ENCODE measurements around the gene RAB35.

RAB35 gene

GRCh38 chr12:120081641-120082040, 34.9 kb downstream of the RAB35 start:
- DNase-seq, result no peak

- no peak for DNase-seq
These were observed 36.8 kb downstream of the RAB35 start for GRCh38 chr12:120079411-120080400.

DNA sequence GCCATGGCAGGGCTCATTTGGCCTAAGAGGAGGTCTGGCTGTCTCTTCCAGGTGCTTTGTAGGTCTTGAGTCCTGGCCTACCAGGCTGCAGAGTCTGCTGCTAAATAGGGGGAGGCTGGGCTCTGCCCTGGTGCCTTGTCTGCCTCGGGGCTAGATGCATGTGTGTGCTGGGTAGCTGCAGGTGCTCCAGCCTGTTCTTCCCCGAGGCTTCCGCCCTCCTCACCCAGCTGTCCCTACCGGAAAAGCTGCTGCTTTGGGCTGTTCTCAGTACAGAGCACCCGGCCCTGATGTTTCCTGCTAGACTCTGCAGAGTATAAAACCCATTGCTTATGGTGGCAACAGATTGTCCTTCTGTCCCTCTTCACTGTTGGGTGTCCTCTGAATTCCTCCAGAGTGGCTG, 37.7 kb downstream of the RAB35 start:
- no peak for DNase-seq

DNA sequence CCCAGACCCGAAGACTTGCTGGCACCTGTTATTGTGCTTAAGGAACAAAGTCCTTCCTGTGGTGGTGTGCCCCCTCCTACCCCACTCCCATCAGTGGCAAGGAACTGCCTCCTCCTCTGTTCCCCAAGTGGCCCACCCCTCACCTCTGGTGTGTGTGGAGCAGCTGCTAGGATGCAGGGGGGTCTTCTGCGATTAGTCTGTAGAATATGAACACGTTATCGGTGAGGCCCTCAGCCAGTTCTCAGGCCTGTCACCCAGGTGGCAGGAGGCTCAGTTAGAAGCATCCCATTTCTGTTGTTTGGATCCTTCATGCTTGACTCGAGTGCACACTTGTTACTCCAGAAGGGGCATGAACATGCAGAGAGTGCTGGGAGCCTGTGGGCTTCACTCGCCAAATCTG, 39.3 kb downstream of the RAB35 start:
- DNase-seq, result no peak

DNA sequence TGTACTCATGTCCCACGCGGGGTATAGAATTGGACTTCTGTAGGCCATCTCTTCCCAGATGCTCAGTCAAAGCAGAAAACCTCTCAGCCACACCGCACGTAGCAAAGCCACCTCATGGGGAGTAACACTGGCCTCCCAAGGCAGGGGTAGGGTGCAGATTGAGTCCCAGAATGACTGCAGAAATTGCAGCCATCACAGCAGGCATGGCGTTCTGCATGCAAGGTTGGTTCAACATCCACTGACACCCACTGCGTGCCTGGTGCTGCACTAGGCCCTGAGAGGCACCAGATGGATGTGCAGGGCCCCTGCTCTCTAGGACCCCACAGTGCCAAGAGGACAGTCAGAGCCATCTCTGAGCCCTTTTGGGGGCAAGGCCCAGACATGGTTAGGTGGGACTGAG, 39.9 kb downstream of the RAB35 start:
- DNase-seq, result no peak

DNA sequence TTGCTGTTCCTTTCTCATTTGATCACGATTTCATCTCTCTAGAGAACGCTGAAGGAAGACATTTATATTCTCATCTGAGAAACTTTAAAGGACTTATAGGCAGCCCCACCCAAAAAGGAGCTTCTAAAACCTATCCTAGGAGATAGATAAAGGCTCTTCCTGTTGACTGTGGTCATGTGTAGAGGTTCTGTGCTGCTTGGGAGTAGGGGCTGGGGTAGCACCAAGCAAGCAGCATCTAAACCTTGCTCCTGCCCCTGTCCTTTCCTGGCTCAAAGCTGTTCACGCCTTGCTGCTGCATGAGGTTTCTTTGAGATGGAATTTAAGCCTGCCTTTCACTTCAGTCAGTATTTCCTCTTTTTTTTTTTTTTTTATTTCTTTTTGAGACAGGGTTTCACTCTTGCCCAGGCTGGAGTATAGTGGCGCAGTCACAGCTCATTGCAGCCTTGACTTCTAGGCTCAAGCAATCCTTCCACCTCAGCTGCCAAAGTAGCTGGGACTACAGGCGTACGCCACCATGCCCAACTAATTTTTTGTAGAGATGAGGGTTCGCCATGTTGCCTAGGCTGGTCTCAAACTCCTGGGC, 41.4 kb downstream of the RAB35 start:
- DNase-seq, result no peak

GRCh38 chr12:120072472-120073249, 43.9 kb downstream of the RAB35 start:
- DNase-seq, result no peak

DNA sequence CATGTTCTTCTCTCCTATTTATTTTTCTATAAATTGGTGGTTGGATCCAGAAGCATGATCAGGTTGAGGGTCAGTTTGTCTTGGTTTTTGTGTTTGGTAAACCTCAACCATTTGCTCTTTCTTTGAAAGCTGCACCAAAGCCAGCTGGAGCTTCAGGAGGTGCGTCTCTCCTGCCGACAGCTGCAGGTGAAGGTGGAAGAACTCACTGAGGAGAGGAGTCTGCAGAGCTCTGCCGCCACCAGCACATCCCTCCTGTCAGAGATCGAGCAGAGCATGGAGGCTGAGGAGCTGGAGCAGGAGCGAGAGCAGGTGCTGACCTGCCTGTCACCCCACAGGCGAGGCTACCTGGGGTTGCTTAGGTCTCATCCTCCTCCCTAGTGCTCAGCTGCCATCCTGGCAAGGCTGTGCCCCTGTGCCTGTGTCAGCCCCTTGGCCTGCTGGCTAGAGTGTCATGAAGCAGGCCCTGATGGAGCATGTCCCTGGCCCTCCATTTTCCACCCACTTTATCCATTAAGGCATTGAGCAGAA, 45.0 kb downstream of the RAB35 start:
- no peak for DNase-seq

- DNase-seq, result no peak
These were observed 47.3 kb downstream of the RAB35 start for GRCh38 chr12:120069278-120069677.

- DNase-seq, result no peak
These were observed 48.7 kb downstream of the RAB35 start for GRCh38 chr12:120067901-120068300.

DNA sequence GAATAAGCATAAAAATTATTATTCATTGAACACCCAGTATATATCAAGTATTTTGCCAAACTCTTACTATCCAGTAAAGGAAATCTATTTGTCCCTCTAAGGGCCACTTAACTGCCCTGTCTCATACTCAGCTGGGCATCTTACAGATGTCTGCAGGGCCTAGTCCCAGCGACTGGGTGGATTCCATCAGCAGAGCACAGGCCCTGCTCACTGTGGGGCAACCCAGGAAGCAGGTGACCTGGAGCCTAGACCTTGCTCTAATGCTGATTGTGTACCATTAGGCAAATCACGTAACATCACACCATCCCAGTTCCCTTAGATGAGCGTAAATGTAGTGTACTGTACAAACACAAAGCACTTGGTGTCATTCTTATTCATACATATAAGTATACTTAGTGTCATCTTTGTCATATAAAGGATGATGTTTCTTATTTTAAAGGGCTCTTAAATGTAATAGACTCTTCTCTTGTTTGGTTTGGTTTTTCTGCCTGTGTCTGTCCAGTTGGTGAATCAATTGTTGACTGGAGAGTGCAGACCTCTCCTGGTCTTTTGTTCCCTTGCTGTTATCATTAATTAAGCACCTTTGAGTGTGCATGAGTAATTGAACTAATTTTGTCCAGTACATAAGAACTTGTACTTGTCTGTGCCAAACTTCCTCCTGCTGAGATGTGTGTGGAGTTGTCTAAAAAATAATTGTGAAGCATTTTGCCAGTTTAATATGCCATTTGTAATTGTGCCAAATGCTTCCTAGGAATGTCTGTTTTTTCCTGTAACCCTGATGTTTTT, 49.3 kb downstream of the RAB35 start:
- no peak for DNase-seq

DNA sequence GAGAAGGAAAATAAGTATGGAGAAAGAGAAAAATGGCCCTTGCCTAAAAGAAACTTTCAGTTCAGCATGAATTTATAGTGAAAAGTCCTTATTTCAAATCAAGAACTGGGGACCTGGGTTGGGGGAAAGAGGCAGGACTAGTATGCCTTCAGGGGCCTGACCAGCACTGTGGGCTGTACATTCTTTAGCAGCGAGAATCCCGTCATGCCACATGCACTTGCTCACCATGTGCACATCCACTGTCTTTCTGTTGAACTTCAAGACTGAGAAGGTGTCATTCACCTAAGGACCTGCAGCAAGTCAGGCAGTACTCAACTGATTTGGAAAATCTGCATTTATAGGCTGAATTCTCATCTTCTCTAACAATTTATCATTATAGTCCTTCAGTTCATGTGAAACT, 50.2 kb downstream of the RAB35 start:
- no peak for DNase-seq

DNA sequence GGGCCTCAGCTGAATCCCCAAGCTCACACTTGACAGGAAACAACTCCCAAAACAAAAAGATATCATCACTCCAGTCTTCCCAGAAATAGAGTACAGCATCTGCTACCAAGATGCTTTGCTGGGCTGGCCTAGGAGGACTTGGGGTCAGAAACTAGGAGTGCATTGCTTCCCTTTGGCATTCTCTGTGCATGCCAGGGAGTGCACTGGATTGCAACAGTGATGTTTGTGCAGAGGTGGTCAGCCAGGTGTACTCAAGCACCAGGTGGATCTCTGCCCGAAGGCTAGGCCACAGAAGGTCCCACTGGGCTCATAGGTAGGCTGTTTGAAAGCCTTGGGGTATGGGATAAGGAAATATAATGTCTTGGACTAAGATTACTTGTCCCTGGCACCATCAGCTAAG, 51.1 kb downstream of the RAB35 start:
- no peak for DNase-seq

- DNase-seq, result no peak
These were observed 52.3 kb downstream of the RAB35 start for GRCh38 chr12:120064054-120064940.

DNA sequence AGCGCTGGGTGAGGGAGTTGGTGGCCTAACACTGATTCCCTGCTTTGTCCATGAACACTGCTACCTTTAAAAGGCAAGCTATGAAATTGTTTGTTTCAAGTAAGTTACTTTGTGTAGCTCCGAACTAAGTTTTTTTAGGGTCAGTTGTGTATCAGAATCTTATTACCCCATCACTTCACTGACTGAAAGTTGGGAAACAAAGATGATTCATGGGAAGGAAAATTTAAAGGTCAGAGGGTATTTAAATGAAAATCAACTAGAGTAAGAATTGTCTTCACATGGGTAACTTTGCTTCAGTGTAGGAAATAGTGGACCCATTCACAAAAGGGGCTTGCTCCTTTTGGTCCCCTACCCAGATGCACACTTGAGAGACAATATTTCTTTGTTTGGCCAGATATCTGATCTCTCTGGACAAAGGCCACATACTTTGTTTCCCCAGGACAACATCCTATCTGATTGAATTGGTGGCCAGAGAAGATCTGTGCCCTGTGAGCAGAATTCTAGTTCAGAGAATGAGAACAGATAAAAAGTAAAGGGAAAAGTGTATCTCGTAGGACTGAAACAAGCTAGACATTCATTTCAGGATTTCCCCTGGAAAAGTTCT, 53.5 kb downstream of the RAB35 start:
- DNase-seq, result no peak

DNA sequence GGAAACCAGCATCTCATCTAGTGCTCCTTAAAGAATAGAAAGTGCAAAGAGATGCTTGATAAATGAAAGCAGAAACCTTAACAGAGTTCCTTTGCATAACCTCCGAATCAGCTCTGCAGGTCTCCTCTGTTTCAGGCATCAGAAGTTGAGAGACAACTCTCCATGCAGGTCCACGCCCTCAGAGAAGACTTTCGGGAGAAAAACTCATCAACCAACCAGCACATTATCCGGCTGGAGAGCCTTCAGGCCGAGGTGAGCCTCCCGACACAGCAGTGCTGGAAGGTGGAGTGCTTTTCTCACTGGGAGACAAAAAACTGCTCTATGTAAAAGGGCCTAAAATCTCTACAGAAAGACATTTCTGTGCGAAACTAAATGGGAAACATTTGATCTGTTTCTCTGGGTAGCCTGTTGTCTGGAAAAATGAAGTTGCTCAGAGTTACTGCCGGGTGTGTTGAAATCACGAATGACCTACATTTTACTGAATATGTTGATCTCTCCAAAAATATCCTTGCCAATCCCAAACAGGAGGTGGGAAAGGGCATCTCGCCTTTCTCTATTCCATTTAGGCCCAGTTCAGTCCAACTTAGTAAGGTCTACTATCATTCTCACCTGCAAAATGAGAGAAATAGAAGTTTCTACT, 54.9 kb downstream of the RAB35 start:
- DNase-seq, result no peak

DNA sequence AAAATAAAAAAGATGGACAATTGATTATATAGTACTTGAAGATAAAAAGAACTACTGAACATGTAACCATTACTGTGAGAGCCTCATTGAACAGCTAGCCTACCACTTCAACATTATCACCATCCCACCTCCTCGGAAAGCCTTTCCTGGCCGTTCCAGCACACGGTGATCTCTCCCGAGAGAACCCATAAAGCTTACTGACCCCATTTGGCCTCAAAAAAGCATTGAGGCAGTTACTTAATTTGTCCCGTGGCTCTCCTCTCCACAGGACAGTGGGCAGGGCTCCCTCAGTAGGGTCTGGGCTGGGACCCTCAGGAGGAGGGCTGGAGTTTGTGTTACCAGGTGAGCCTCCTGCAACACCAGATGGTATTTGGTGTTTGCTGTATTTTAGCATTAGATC, 55.8 kb downstream of the RAB35 start:
- DNase-seq, result no peak

DNA sequence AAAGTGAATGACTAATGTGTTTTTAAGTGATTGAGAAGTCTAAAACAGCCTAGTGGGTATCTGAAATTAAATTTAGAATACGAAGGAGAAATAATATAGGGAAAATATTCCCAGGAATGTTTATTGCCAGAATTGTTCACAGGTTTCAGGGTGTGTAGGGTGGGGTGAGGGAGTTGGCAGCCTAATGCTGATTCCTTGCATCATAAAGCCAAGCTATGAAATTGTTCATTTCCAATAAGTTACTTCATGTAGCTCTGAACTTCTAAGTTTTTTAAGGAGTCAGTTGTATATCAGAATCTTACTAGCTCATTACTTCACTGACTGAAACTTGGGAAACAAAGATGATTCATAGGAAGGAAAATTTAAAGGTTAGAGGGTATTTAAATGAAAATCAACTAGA, 56.4 kb downstream of the RAB35 start:
- no peak for DNase-seq

DNA sequence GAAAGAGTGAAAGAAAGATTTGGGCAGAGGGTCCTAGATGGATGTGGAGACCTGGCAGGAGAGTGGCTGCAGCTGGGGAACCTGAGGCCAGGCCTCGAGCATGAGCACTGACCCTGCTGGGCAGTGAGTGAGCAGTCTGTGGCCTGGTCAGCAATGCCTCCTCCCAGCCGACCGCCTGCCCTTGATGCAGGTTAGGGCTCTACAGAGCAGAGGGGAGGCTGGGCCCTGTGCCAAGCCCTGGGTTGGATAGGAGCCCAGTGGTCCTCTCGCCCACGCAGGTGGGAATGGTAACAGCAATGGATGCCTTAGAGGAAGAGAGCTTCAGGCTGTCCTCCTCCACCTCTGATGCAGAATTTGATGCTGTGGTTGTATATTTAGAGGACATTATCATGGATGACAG, 59.8 kb downstream of the RAB35 start:
- no peak for DNase-seq

- DNase-seq, result no peak
These were observed 61.1 kb downstream of the RAB35 start for GRCh38 chr12:120055231-120056000.

All from NCI-H82 (cell line).